Transverse colon (tissue), 4 donors: Measurements from ENCODE around the gene ZDHHC6. TPM values are rescaled to one million over a fixed set of nuclear protein-coding genes. Genes with fewer than 3 reads are reported as not detected.

Experiments used
- DNase-seq: peaks from one replicate; pipeline ENCODE4 v3.0.0-alpha.2; 2019
- H3K27ac ChIP-seq, 4 donors: fragments of 200-600 bp; sonication (generic); 2 replicates each; pipeline ENCODE4 v1.5.1; 2016 to 2018; ENCODE audit warnings: inconsistent platforms in 4 of 4
- H3K27me3 ChIP-seq: fragments of 200-600 bp; sonication (generic); 2 replicates; pipeline ENCODE4 v1.5.1; 2017; ENCODE audit warnings: inconsistent platforms
- H3K36me3 ChIP-seq, 4 donors: fragments of 200-600 bp; sonication (generic); 2 replicates each; pipeline ENCODE4 v1.5.1; 2017 to 2019; ENCODE audit warnings: inconsistent platforms in 4 of 4
- H3K4me1 ChIP-seq, 4 donors: fragments of 200-600 bp; sonication (generic); 2 replicates each; pipeline ENCODE4 v1.5.1; 2017 to 2020; ENCODE audit warnings: inconsistent platforms in 4 of 4
- H3K4me3 ChIP-seq, 4 donors: fragments of 200-600 bp; sonication (generic); 1 replicate in 1 of 4; 2 replicates in 3 of 4; pipeline versions ENCODE4 v1.5.1 to v1.6.1; 2017 to 2019; ENCODE audit warnings: inconsistent platforms in 4 of 4
- H3K9me3 ChIP-seq, 2 donors: fragments of 200-600 bp; sonication (generic); 2 replicates each; pipeline ENCODE4 v1.5.1; 2017 to 2019; ENCODE audit warnings: inconsistent platforms in 2 of 2
- CTCF ChIP-seq, 5 experiments: fragments of 200-600 bp in 3 of 5; fragments of 450-650 bp in 2 of 5; sonication (generic) in 3 of 5; IDR thresholded peaks; 1 replicate in 2 of 5; 2 replicates in 3 of 5; pipeline ENCODE4 v1.5.1; 2016 to 2017; ENCODE audit warnings: antibody characterized with exemption in 5 of 5, inconsistent platforms in 3 of 5, mild to moderate bottlenecking in 2 of 5, moderate library complexity in 1 of 5
- EP300 ChIP-seq: sonication (generic); formaldehyde crosslinking; IDR thresholded peaks from one replicate; pipeline ENCODE4 v1.6.1; 2017; ENCODE audit warnings: antibody characterized with exemption, low read depth
- POLR2A ChIP-seq: fragments of 450-650 bp; IDR thresholded peaks from one replicate; pipeline ENCODE4 v1.6.1; 2016; ENCODE audit warnings: antibody characterized with exemption, mild to moderate bottlenecking, moderate library complexity
- POLR2AphosphoS5 ChIP-seq, 3 donors: sonication (generic); formaldehyde crosslinking; IDR thresholded peaks; one replicate each; pipeline ENCODE4 v1.6.1; 2016; ENCODE audit warnings: antibody characterized with exemption in 3 of 3
- WGBS, 2 donors: methylation state at CpG; one replicate each; pipeline ENCODE4 v1.1.5; 2018; ENCODE audit warnings: low coverage in 1 of 2; 5-methylcytosine and 5-hydroxymethylcytosine counted together
- in situ Hi-C, 4 donors: fragments of 200-750 bp; cut with MboI; loops; one replicate each; pipeline versions ENCODE4 v1.15.0 to v1.15.1; 2017; ENCODE audit warnings: low sequenced_read_pairs in 3 of 4, low pct_ligation_motif_present in 1 of 4, low pct_unique_long_range_greater_than_20kb in 1 of 4
- intact Hi-C: fragments of 100-400 bp; cut with DNase I; formaldehyde crosslinking; loops from one replicate; pipeline ENCODE4 v1.15.1; 2023; ENCODE audit warnings: low total_unique reads
- total RNA-seq, 4 donors: library from RNA; depleted of rRNA; stranded (reverse); fragments of >200 nt; gene quantifications; one replicate each; pipeline ENCODE4 v1.1.0, GENCODE V29; 2016

Gene ZDHHC6
- total RNA-seq, 4 donors from 2014 or later, result 13.1 to 46.4 (median 24.6) TPM

- in situ Hi-C loops, result loop anchor here in 1 of 4 donors (25.0 kb wide), 1 partner anchor 899 kb away; no protein-coding TSS in a partner anchor
These were observed 41.2 kb upstream of the ZDHHC6 start for GRCh38 chr10:112487964-112488363.

GRCh38 chr10:112484399-112484798 is 37.7 kb upstream of the ZDHHC6 start:
- Histone ChIP-seq H3K27ac (no peak overlapping the region), H3K36me3 (no peaks in the 10 kb centered on the region), H3K4me3 (no peak overlapping the region), H3K27me3 (no peaks in the 10 kb centered on the region), H3K4me1 (peaks cover 0 to 12% (median 0%) of the 10 kb centered on the region in 4 donors), H3K9me3 (no peaks in the 10 kb centered on the region)
- WGBS, 2 donors, result 98 to 100% methylated on average over 2 of the region's 2 CpGs
- intact Hi-C loops (no loop called here), in situ Hi-C loops (loop anchor here in 1 of 4 donors (25.0 kb wide), 1 partner anchor 903 kb away; no protein-coding TSS in a partner anchor)
- TF ChIP-seq POLR2A (no peak), EP300 (no peak), POLR2AphosphoS5 (IDR thresholded peaks at IDR 0.05) (no peak), CTCF (IDR thresholded peaks at IDR 0.05) (no peak)
- DNase-seq, result no peak

More at GRCh38 chr10:112487964-112488363, 41.2 kb upstream of the ZDHHC6 start:
- Histone ChIP-seq H3K4me3 (no peak overlapping the region), H3K4me1 (peaks cover 0 to 23% (median 2%) of the 10 kb centered on the region in 4 donors), H3K27ac (no peak overlapping the region), H3K36me3 (no peaks in the 10 kb centered on the region), H3K27me3 (no peaks in the 10 kb centered on the region), H3K9me3 (no peaks in the 10 kb centered on the region)
- no peak for DNase-seq
- no peak for TF ChIP-seq EP300
- intact Hi-C loops, result no loop called here

GRCh38 chr10:112481602-112482001 is 34.9 kb upstream of the ZDHHC6 start:
- DNase-seq, result no peak
- intact Hi-C loops, result no loop called here
- Histone ChIP-seq H3K9me3 (no peaks in the 10 kb centered on the region), H3K27ac (no peak overlapping the region), H3K4me1 (no peaks in the 10 kb centered on the region), H3K27me3 (no peaks in the 10 kb centered on the region), H3K36me3 (no peaks in the 10 kb centered on the region), H3K4me3 (no peak overlapping the region)
- 81 to 91% methylated on average over 3 of the region's 3 CpGs for WGBS, 2 donors
- TF ChIP-seq EP300 (no peak), POLR2A (no peak), CTCF (IDR thresholded peaks at IDR 0.05) (no peak), POLR2AphosphoS5 (IDR thresholded peaks at IDR 0.05) (no peak)
- in situ Hi-C loops, result loop anchor here in 1 of 4 donors (25.0 kb wide), 1 partner anchor 906 kb away; no protein-coding TSS in a partner anchor

- intact Hi-C loops, result no loop called here
- TF ChIP-seq CTCF (IDR thresholded peaks at IDR 0.05) (peak; percentile 12 to 29 (median 24)), POLR2A (no peak)
- Histone ChIP-seq H3K4me1 (peaks cover 0 to 14% (median 4%) of the 10 kb centered on the region in 4 donors), H3K9me3 (no peaks in the 10 kb centered on the region), H3K27ac (no peak overlapping the region), H3K36me3 (no peaks in the 10 kb centered on the region), H3K27me3 (no peaks in the 10 kb centered on the region), H3K4me3 (no peak overlapping the region)
- in situ Hi-C loops, result loop anchor here in 1 of 4 donors (25.0 kb wide), 1 partner anchor 912 kb away; no protein-coding TSS in a partner anchor
- 47 to 69% methylated on average over 3 of the region's 3 CpGs for WGBS, 2 donors
- DNase-seq, result no peak
These were observed 29.0 kb upstream of the ZDHHC6 start for GRCh38 chr10:112475575-112476218.
